ENCODE measurements around the gene MED15.

MED15 gene

GRCh38 chr22:20606041-20606783 is 98.8 kb downstream of the MED15 start:
- TF ChIP-seq GATA2 (IDR thresholded peaks at IDR 0.05; ENCODE audit: low read depth, low read length) (no peak), GATA3 (IDR thresholded peaks at IDR 0.05; ENCODE audit: low read depth, low read length) (no peak)

DNA sequence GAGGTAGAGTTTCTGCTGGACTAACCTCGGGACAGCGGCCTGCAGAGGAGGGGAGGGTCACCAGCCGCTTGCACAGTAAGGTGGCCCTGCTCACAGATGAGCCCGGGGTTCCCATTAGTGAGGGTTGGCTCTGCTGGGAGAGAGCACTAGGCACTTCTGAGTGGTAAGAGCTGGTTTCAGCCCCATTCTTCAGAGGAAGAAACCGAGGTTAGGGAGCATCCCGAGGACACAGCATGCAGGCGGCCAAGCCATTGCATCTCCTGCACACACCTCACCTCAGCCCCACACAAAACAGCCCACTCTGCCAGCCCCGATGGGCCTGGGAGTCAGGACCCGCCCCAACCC is 99.3 kb downstream of the MED15 start:
- TF ChIP-seq GATA3 (IDR thresholded peaks at IDR 0.05; ENCODE audit: low read depth, low read length) (no peak), GATA2 (IDR thresholded peaks at IDR 0.05; ENCODE audit: low read depth, low read length) (no peak)

- no peak for TF ChIP-seq GATA2 (IDR thresholded peaks at IDR 0.05; ENCODE audit: low read depth, low read length)
- TF ChIP-seq GATA3 (IDR thresholded peaks at IDR 0.05; ENCODE audit: low read depth, low read length) = no peak
Measured at GRCh38 chr22:20607157-20607907, 99.9 kb downstream of the MED15 start.

DNA sequence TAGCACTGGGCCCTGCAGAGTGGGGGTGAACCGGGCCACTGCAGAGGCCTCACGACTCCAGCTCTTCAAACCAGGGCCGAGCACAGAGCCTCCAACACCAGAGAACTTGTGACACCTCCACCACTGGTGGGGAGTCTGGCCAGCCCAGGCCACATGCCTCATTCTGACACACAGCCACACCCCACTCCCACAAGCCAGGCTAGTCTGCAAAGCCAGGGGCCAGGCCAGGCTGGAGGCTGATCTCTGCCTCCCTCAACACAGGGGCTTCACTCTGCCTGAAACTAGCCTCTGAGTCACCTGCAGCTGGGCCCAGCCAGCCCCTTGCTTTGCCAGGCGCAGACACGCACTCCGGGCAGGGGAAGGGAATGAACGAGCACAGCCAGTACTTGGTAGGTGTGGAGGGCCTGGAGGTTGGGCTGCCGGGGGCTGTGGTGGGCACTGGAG is 102.9 kb downstream of the MED15 start:
- TF ChIP-seq GATA2 (IDR thresholded peaks at IDR 0.05; ENCODE audit: low read depth, low read length) (no peak), GATA3 (IDR thresholded peaks at IDR 0.05; ENCODE audit: low read depth, low read length) (no peak)

- TF ChIP-seq GATA2 (IDR thresholded peaks at IDR 0.05; ENCODE audit: low read depth, low read length) (no peak), GATA3 (IDR thresholded peaks at IDR 0.05; ENCODE audit: low read depth, low read length) (no peak)
Measured at GRCh38 chr22:20610757-20611156, 103.3 kb downstream of the MED15 start.

DNA sequence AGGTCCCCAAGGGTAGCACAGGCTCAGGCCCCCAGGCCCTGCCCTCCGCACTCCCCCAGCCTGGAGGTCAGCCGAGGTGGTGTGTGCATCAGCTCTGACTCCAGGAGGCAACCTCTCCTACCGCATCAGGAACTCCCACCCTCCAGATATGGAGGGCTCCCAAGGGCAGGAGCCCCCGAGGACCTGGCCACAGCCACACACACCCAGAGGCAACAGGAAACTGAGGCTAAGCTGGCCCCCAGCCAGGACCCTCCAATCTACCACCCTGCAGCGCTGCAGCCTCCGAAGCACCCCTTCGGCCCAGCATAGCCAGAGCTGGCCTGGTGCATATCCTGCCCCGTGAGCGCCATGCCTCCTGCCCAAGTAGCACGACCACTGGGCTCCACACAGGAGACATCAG is 104.0 kb downstream of the MED15 start:
- no peak for TF ChIP-seq GATA3 (IDR thresholded peaks at IDR 0.05; ENCODE audit: low read depth, low read length)
- TF ChIP-seq GATA2 (IDR thresholded peaks at IDR 0.05; ENCODE audit: low read depth, low read length) = no peak

DNA sequence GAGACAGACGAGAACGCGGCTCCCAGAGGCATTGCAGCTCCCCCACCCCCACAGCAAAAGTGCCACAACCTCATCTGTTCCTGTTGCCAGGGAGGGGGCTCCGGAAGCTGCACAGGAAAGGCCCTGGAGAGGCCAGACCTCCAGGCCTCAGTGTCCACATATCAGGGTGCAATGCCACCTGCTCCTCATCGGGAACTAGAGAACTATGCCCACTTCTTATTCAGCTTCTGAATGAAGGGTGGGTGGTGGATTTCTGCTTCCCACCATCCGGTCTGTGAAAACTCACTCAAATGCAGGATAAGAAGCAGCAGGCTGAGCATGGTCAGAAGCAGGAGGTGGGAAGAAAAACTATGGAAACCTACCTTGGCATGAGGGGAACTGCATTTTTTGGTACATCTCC is 105.9 kb downstream of the MED15 start:
- TF ChIP-seq GATA3 (IDR thresholded peaks at IDR 0.05; ENCODE audit: low read depth, low read length) (no peak), GATA2 (IDR thresholded peaks at IDR 0.05; ENCODE audit: low read depth, low read length) (no peak)

DNA sequence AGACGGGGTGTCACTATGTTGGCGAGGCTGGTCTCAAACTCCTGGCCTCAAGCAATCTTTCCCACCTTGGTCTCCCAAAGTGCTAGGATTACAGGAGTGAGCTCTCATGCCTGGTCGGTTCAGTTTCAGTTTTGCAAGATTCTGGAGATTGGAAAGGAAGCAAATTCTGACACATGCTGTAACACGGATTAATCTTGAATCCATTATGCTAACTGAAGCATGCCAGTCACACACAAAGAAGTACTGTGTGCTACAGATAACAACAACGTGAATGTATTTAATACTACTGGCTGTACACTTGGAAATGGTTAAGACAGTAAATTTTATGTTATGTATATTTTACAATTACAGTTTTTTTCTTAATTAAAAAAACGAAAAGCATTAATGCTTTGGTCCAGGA is 107.6 kb downstream of the MED15 start:
- no peak for TF ChIP-seq GATA2 (IDR thresholded peaks at IDR 0.05; ENCODE audit: low read depth, low read length)
- TF ChIP-seq GATA3 (IDR thresholded peaks at IDR 0.05; ENCODE audit: low read depth, low read length) = no peak

GRCh38 chr22:20615533-20616450 is 108.4 kb downstream of the MED15 start:
- TF ChIP-seq GATA2 (IDR thresholded peaks at IDR 0.05; ENCODE audit: low read depth, low read length) = no peak
- TF ChIP-seq GATA3 (IDR thresholded peaks at IDR 0.05; ENCODE audit: low read depth, low read length) = no peak

- TF ChIP-seq GATA2 (IDR thresholded peaks at IDR 0.05; ENCODE audit: low read depth, low read length) (no peak), GATA3 (IDR thresholded peaks at IDR 0.05; ENCODE audit: low read depth, low read length) (no peak)
Measured at GRCh38 chr22:20616451-20617043, 109.1 kb downstream of the MED15 start.

- TF ChIP-seq GATA3 (IDR thresholded peaks at IDR 0.05; ENCODE audit: low read depth, low read length) (no peak), GATA2 (IDR thresholded peaks at IDR 0.05; ENCODE audit: low read depth, low read length) (no peak)
Measured at GRCh38 chr22:20618488-20618887, 111.1 kb downstream of the MED15 start.

- TF ChIP-seq GATA2 (IDR thresholded peaks at IDR 0.05; ENCODE audit: low read depth, low read length) = no peak
- no peak for TF ChIP-seq GATA3 (IDR thresholded peaks at IDR 0.05; ENCODE audit: low read depth, low read length)
Measured at GRCh38 chr22:20619045-20619892, 111.9 kb downstream of the MED15 start.

GRCh38 chr22:20621162-20621561 is 113.8 kb downstream of the MED15 start:
- no peak for TF ChIP-seq GATA2 (IDR thresholded peaks at IDR 0.05; ENCODE audit: low read depth, low read length)
- TF ChIP-seq GATA3 (IDR thresholded peaks at IDR 0.05; ENCODE audit: low read depth, low read length) = no peak

Measured in SH-SY5Y (cell line).